Renal pelvis (tissue), 4 donors: ENCODE measurements around the gene HEPACAM2. TPM values are rescaled to one million over a fixed set of nuclear protein-coding genes. Genes with fewer than 3 reads are reported as not detected.

Source experiments
- DNase-seq: peaks from one replicate; pipeline ENCODE4 v3.0.0-alpha.2; 2013
- polyA plus RNA-seq, 3 donors: library from polyadenylated mRNA; unstranded; fragments of 120-200 nt; gene quantifications; one replicate each; pipeline ENCODE4 v1.2.1, GENCODE V29; 2013; ENCODE audit not compliant: insufficient read length in 3 of 3

Gene HEPACAM2
- polyA plus RNA-seq, 3 donors = 4.5 to 6.1 (median 4.5) TPM

GRCh38 chr7:93211228-93211818, 14.9 kb downstream of the HEPACAM2 start:
- no peak for DNase-seq

DNA sequence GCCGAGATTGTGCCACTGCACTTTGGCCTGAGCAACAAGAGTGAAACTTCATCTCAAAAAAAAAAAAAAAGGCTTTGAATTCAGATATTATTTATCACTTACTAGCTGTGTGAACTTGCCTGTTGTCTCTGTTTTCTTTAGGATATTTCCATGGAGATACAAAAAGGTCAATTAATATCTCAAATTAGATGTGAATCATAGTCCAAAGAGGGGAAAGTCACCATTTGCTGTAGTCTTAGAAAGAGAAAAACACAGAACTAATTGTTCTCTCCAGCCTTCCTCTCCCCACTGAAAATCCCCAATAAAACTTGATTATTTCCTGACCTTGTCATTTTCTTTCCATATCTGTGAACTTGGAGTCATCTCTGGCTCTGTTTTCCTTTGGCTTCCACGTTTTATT, 21.2 kb downstream of the HEPACAM2 start:
- DNase-seq = no peak

- no peak for DNase-seq
Observed at GRCh38 chr7:93203496-93203895, 22.8 kb downstream of the HEPACAM2 start.

DNA sequence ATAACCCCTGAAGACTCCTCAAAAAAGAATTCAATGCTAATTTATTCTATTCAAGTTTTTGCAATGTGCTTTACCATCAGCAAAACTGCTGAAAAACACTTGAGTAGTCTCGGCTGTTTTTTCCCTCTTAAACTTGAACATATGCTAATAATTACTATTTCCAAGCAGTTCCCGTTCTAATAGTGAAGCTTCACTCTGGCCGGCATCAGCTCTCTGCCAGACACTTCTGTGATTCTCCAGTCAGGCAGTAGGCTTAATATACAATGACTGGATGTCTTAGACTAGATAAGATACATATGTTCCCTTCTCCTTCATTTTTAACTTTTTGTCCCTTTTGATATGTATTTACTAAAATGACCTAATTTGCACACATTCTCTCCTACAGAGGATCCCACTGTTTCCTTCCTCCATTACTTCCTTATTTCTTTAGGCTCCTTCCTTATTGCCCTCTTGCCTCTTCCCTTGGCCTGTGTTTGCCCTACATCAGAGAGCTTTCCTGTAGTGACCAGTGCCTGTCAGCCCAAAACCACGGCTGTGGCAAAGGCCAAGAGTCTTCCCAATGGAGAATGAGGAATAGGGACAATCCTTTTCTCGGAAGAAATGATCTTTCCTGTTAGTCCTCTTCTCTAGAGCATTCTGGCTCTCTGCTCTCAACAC, 23.5 kb downstream of the HEPACAM2 start:
- DNase-seq = no peak

DNA sequence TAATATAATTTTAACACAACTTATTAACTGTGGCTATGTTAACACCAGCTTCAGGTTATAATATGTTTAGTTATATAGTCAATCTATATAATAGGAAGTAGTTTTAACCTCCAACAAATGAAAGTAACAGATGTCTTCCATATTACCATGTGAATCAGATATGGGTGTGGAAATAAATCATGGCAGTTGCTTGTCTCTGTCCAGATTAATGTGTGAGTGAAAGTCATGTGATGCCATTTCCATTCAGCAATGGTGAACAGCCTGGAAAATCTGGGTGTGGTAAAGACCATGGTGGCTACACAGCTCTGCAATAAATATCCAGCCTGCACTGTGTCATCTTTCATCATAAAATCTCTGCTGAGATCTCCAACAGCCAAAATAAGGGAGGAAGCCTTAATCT, 27.8 kb downstream of the HEPACAM2 start:
- DNase-seq = no peak

DNA sequence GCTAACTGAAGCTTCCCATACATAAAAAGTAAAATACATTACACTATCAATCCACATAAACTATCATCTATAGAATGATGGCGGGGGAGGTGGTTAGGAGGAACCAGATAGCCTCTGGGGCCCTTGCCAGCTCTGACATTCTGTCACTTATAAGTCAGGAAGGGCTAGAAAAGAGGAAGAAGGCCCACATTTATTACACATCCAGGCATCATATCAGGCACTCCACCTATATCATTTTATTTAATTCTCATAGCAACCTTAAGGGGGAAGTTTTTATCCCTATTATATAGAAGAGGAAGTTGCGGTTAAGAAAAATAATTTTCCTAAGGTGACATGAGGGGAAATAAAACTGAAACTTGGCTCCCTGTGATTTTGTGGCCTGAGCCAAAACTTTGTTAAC, 29.9 kb downstream of the HEPACAM2 start:
- DNase-seq = no peak

DNA sequence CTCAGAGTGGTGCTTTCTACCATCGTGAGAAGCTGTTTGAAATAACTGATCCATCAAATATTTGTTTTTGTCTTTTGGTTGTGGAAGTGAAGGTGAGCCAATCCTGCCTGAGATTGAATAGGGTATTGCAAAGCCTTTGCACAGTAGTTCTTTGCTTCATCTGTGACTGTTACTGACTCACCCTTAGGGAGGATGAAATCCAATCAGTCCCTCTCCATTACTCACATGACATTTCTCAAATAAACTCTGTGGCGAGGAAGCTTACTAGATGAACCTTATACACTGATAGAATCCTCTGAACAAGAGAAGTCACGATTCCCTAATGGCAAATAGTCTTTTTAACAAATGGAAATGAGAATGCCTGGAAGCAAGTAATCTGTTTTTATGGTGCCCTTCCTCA, 31.9 kb downstream of the HEPACAM2 start:
- DNase-seq = no peak

- DNase-seq = no peak
Observed at GRCh38 chr7:93188870-93189634, 37.2 kb downstream of the HEPACAM2 start.

DNA sequence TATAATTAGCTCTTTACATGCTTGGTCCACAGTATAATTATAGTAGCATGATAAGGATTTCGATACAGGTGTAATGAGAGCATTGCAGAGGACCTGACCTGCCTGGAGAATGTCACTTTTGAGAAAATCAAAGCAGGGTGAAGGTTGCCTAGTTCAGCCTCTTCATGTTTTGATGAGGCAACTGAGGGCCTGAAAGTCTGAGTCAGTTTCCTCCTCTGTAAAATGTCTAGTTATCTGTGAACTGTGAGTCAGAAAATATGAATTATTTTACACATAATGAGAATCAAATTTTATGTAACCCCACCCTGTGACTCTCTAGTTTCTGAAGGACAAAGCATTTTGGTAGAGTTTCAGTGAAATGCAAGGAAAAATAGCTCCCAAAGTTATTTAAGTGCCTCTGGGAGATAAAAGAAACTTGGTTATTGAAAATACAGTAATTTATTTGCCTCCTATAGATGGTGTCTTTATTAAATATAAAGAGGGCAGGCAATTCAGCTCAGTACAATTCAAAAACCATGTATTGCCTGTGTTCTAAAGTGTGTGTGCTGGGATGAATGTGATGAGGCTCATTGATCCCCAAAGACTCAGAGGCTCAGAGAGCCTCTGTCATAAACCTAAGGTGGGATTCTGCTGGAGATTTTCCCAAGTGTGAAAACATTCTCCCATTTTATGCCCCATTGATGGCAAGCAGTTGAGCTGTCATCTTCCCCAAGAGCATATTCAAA, 40.8 kb downstream of the HEPACAM2 start:
- DNase-seq = no peak

DNA sequence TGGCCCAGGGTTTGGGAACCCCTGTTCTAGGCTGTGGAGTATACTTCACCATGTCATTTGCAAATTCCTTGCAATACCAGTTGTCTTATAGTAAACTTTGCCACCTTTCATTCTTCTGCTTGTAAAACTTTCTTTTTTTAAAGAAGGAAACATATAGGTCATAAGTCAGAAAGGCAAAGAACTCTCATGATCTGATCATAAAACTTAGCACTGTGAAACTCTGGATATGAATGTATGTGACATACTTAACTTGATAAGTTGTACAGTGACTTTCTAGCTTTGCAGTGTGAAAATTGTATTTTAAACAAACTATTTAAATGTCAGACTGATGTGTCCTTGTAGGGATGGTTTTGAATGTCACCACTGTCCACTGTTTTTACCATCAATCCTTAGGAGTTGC, 47.1 kb downstream of the HEPACAM2 start:
- DNase-seq = no peak

- no peak for DNase-seq
Observed at GRCh38 chr7:93178213-93178612, 48.1 kb downstream of the HEPACAM2 start.

- no peak for DNase-seq
Observed at GRCh38 chr7:93176992-93177580, 49.2 kb downstream of the HEPACAM2 start.

- DNase-seq = no peak
Observed at GRCh38 chr7:93175219-93175618, 51.0 kb downstream of the HEPACAM2 start.

- DNase-seq = no peak
Observed at GRCh38 chr7:93172683-93173082, 53.6 kb downstream of the HEPACAM2 start.

GRCh38 chr7:93171606-93172226, 54.6 kb downstream of the HEPACAM2 start:
- DNase-seq = no peak

GRCh38 chr7:93165447-93165846, 60.8 kb downstream of the HEPACAM2 start:
- no peak for DNase-seq

GRCh38 chr7:93164766-93165165, 61.5 kb downstream of the HEPACAM2 start:
- no peak for DNase-seq

DNA sequence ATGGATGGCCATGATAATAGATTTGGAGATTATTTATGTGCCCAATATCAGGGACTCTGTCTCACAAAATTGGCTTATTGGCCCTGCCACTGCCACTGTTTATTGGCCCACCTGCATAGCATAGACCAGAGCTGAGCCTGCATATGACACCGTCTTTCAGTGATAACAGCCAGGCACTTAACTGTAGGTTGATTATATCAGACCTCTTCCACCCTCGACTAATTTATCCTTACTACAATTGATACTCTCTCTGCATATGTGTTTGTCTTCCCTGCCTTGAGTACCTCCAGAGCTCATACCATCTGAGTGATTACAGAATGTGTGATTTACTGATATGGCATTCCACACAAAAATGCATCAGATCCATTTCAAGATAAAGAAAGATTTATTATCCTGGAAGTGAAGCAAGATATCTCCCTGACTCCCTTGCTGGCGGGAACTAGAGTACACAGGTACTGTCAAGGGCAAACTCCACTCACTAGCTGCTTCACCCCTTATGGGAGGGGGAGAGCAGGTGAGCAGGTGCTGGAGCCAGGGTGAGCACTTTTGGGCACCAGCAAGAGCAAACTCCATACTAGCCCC, 65.0 kb downstream of the HEPACAM2 start:
- no peak for DNase-seq

GRCh38 chr7:93160410-93160809, 65.9 kb downstream of the HEPACAM2 start:
- no peak for DNase-seq

GRCh38 chr7:93159490-93159889, 66.8 kb downstream of the HEPACAM2 start:
- no peak for DNase-seq

DNA sequence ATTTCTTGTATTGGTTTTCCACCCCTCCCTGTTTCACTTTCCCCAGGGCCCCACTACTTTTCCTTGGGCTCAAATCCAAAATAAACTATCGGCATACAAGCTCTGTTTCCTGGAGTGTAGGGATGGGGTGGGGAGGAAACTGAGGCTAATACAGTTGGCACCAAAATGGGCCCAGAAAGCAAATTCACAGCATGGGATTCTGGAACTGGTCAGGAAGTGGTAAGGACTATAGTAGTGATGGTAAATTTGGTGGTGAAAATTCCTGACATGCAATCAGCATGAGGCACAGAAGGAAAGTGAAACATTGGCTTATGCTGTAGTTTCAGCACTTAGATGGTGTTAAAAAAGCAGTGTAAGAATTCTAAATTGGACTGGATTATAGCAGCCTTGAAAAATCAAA, 69.4 kb downstream of the HEPACAM2 start:
- DNase-seq = no peak
